Pulmonary artery endothelial cell (primary cell): ENCODE measurements around the gene LCAT. TPM values are rescaled to one million over a fixed set of nuclear protein-coding genes. Genes with fewer than 3 reads are reported as not detected.

Experiments
- DNase-seq: peaks from one replicate; pipeline ENCODE4 v3.0.0-alpha.2; 2011; ENCODE audit warnings: low read depth, low spot score
- total RNA-seq: library from RNA; depleted of rRNA; stranded (reverse); fragments of >200 nt; gene quantifications from 2 replicates; pipeline ENCODE4 v1.2.3, GENCODE V29; 2014

Gene LCAT
- total RNA-seq, 1 donor from 2014 or later, result 2.1 TPM

DNA sequence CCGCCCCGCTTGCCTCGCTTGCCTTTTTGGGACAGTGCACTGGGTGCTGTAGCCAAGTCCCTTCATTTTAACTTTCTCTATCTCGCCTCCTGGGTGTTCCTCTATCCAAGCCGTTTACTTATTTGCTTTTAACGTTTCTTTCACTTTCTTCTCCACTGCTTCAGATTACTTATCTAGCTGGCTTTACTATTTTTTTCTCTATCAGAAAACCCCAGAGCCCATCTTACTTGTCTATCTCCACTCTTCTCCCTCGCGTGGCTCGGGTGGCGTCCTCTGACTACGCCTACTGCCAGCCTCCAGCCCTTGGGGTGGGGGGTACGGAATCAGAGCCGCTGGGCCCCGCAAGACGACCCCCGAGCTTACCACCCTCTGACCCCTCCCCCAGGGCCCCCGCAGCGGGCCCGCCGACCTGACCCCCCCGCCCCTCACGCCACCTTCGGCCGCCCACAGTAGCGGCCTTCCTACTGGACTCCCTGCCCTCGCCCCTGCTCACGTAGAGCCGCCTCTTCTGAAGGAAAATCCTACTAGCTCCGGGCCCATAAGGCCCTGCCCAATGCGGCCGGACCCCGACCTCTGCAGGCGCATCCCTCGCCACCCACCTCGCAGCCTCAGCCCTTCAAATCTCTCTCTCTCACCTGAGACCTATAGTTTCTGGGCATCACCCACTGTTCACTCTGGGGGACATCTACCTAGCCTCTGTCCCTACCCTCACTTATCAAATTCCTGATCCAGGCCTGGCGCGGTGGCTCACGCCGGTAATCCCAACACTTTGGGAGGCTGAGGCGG, 25.5 kb upstream of the LCAT start:
- no peak for DNase-seq

DNA sequence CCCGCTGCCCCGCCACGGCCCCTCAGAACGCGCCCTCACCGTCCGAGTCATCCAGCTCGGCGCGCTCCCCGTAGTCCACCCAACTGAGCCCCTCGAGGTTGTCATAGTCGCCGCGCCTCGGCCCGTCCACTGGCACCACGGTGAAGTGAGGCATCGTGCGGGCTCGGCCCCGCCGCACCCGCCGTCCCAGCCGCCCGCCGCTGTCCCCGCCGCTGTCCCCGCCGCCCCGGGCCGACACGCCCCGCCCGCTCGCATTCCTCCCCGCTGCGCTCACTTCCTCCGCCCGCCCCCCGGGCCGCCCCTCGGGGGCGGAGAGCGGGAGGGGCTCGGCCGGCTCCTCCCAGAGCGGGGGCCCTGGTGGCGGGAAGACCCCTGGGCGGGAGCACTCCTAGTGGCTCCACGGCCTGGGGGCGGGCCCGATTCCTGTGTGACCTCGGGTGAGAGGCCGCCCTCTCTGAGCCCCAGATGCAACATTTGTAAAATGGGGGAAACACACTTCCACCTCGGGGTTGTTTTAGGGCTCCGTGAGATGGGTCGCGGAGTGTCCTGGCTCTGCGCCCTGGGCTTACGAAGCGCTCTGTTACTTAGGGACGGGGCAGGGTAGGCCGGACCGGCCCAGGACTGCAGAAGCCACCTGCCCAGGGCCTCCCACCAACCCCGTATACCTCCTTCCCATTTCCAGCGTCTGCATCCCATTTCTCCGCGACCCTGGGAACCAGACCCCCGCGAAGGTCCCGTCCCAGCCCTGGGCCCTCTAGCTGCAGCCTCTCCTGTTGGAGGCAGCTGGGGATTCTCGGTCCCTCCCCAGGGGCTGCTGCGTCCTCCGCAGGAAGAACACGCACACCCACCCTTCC, 24.7 kb upstream of the LCAT start, which contains the start of gene SLC12A4:
Gene SLC12A4 (minus strand): TSS at position 238 of the 854 bp plus-strand sequence. CDS start 84 bp downstream, at position 154.
- no peak for DNase-seq

DNA sequence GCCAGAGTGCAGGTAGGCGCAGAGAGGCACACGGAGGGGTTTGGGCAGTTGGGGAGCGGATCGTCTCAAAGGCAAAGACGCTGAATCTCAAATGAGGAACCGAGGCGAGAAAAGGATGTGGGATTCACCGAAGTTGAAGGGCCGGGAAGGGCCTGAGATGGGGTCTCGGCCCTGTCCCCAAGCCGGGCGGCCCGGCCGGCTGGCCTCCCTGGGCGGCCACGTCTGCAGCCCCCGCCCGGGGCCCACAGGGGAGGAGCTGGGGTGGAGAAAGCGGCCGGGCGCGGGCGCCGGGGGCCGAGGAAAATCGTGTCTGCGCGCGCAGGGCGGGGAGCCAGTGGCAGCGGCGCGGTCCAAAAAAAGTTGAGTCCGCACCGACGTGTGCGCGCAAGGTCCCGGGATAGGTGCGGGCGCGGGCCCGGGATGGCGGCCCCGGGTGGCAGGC, 24.1 kb upstream of the LCAT start:
- DNase-seq, result no peak

DNA sequence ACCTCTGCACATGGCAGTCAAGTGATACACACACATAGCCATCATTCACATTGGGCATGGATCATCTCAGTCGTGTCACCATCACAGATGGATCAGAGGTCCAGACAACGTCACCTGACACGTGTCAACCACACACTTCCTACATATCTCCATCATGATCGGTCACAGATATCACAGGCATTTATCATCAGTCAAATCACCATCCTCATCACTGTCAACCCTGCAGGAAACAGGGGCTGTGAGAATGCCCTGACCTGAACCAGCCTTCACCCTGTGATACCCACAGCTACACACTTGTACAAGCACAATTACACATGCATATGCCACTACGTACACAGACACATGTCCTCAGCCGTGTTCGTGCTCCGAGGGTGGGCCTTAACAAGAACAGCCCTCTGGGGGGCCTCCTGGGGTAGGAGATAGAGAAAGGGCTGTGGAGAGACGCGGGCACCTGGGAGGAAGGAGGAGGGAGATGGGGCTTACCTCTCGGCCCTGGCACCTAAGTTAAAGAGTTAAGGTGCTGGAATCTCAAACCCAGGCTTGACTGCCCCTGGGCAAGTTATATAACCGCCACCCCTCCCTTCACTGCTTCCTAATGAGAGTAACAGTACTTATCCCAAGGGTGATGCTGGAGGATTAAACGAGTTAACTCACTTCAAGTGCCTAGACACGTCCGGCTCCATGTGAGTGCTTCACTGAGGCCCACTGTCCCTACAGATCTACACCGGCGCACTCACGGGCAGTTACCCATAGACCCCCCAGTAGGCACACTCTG, 23.4 kb upstream of the LCAT start:
- DNase-seq, result no peak

DNA sequence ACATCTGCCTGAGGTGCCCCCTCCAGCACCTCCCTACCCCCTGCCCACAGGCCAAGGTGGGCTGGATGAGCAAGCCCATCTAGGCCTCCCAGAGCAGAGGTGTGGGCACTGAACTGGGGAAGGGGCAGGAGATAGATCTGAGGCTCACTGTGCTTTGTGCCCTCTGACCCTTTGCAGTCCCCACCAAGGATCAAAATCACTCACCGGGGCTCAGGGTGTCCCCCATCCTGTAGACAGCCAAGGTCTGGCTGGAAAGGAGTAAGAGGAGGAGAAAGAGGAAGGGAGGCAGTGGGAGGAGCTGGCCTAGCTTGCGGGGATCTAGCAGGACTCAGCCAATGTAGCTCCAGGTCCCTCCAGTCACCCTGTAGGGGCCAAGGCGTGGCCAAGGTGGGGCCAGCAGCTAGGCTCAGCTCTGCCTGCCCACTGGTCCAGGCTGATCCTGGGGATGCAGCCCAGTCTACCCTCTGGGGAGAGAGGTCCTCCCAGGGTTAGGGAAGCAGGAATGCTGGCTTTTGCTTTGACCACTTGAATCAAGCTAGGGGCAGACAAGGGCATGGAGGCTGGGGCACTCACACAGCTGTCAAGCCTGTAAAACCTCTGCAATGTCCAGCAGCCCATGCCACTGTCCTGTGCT, 22.7 kb upstream of the LCAT start:
- DNase-seq, result no peak

DNA sequence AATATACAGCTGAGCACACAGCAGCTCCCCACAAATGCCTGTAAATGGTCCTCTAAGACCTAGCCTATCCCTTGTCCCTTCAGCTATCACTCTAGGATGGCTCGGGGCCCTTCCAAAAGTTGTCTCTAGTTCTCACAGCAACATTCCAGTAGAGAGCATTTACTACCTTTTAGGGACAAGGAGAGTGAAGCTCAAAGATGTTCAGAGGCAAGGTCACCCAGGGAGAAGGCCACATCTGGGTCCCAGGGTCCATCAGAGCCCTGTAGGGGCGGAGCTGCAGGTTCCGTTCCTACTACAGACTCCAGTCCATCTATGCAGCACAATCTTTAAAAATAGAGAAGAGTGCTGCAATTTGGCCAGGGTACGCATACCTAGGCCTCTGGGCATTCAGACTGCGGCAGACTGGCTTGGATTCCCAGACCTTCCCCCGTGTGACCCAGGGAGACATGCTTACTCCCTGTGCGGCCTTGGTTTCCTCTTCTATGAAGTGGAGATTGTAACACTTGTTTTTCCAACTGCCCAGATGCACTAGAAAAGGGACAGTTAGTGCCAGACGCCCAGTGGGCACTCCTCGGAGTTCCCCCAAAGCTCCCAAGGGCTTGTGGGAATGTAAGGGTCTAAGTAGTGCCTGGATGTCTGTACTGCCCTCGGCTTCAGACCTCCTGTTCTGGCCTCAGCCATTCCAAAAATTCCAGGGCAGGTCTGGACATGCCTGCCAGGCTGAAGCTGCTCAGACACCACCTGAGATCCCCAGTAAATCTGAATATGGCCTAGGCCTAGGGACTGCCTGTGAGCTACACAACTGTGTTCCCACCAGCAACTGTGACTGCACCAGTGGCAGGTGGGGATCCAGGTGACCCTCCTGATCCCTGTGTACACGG, 22.0 kb upstream of the LCAT start:
- no peak for DNase-seq

DNA sequence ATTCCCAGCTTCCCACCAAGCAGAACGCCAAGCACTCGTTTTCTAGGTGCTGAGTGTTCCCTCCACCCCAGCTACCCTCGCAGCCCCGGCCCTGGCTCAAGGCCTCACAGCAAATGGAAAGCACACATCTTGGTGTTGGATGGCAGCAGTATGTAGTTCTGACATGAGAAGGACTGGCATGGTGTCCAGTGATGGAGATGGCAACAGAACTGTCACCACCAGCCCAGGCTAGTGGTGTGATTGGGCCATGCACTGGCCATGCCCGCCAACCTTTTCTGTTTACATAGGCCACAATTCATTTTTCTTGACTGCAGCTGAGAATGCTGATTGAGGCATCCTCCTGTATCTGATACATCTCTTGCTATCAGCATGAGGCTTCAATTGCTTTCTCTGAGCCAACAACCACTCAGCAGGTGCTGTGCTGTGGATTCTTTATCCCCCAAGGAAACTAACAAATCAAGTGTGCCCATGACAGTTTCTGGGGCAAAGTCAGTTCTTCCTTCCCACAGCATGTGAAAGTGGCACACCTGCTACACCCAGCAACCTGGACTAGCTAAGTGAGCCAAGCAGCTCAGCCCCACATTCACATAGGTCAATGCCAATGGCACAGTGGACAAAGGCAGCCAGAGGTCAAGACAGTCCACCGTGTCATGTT, 20.7 kb upstream of the LCAT start:
- no peak for DNase-seq

DNA sequence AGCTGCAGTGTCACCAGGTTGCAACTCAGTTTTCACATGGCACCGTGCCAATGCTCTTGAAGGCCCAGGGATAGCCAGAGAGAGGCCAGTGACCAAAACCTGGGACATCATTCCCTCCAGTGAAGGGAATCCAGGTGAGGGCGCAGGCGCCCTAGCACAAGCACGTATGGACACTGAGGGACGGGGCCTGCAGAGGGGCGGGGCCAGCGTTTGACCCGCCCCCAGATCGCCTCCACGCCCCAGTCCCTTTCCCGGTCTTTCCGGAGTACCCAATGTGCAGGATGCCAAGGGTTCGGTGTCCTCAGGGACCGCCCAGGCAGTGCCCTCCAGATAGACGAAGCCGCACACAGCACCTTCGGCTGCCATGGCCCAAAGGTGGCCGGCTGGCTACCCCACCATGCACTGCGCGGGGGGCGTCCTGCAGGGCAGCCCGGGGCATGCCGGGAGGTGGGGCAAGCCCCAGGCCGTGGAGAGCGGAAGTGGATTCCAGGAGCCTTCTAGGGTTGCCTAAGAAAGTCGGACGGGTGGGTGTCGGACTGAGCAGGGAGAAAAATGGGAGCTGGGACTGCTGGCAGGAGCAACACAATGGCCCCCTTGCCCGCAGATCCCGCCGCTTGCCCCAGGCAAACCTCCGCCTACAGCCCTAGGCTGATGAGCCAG, 19.9 kb upstream of the LCAT start:
- no peak for DNase-seq

DNA sequence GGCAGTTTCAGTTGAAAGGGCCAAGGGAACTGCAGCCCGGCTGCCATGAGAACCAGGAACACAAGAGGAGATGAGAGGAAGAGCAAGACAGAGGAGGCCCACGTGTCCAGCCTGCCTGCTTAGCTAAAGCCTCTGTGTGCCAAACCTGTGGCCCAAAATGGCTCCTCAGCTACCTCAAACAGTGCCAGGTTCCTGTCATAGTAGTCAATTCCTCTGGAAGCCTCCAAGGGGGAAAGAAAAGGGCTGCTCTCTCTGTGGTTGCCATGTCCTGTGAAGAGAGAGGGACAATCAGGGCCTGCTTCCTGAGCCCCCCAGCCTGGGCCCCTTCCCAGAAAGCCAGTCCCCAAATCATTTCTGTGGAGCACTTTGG, 19.4 kb upstream of the LCAT start:
- DNase-seq, result no peak

DNA sequence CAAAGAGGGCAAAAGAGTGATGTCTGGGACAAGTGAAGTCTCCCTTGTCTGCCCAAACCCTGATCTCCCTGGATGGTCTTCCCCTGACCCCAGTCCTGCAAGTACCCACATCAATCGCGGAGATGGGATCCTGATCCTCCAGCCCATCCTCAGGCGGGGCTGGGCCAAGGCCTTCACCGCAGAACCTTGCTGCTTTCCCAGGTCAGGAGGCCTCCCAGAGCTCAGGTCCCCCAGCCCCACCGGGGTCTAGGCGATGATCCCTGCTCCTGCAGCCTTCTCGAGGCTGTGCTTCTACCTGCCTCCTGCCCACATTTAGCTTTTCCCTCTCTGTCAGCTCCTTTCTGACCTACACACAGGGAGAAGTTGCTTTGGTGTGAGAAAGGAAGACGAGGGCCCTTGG, 18.2 kb upstream of the LCAT start:
- no peak for DNase-seq

DNA sequence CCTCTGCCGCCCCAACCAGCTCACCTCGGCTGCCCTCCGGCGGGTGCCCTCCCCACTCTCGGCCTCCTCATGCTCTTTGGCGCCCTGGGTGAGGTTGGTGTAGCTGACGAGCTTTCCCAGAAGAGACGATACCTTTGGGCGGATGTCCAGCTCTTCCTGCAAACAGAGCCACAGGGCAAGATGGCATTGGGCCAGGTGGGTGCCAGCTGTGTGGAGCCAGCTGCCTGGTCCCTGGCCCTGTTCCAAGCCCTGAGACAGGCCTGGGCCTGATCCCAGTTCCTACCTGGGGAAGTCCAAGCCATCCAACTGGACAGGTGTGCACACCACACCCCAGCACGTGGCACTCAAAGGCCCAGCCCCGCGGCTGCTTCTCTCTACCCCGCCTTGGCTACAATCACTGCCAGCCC, 17.6 kb upstream of the LCAT start:
- no peak for DNase-seq

DNA sequence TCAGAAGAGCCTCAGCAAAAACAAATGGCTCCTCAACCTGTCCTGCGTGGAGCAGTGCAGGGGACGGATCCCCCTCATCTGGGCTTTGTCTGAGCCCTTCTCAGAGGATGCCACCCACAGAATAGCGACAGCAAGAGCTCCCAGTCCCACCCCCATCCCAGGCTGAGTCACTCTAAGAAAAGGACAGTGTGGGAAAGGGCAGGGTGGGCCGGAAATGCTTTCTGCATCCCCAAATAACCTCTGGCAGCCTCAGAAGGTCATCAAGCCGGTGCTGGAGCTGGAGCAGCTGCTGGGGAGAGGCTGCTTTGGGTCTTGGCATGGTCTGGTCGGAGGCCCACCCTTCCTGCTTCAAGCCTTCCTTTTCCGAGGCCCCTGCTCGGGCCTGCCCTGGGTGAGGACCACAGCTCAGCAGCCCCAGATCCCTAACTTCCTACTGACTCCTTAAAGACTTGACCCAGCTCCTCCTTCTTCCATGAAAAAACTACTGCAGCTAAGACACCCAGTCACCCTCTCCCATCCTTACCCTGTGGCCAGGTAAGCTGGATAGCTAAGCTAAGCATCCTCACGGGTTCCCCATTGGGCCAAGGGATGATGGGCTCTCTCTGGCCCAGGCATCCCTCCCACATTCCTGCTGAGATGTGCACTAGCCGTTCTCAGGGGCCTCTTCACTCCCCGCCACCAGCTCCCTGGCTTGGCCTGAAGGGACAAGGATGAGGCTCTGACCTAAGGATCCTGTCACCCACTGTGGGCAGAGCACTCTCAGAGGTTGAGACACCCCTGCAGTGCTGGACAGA, 15.8 kb upstream of the LCAT start:
- no peak for DNase-seq

DNA sequence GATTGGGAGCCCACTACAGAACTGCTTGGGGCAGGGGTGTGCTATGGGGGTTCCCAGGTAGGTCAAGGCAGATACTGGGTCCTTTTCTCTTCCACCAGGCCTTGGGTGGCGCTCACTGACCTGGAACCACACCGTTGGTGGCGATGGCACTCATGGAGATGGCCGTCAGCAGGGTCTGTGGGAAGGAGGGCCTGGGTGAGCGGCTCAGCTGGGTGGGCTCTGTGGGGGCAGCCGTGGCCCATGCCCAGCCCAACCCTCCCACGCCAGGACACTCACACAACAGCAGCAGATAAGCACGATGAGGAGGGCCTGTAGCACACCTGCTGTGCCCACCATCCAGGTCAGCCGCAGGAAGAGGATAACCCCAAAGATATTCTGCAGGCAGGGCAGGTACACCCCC, 13.7 kb upstream of the LCAT start:
- DNase-seq, result no peak

DNA sequence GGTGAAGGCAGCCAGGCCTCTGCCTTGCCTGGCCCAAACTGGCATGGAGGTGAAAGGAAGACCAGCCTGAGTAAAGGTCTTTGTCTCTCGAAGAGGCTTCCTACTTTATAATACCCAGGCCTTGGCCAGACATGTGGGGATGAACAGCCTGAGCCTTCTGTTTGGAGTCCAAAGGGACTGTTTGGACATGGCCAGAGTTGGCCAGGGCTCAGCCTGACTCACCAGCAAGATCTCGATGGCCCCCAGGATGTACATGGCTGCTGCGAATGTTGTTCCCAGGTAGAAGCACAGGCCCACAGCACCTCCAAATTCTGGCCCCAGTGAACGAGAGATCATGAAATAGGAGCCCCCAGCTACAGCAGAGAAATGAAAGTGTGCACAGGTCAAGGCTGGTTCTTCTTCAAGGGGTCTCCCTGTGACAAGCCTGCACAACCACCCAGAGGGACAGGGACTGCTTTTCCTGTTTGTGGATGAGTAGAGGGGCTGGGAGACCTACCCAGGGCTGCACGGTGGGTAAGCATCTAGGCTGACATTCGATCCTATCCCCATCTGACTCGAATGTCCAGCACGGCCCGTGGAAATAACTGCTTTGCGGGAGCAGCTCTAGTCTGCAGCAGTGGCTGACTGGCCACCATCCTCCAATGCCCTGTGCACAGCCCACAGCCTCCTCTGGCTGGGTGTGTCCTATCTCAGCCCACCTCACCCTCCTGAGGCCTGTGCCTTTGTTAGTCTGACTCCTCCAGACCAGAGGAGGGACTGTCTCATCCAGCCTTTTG, 10.7 kb upstream of the LCAT start:
- no peak for DNase-seq

DNA sequence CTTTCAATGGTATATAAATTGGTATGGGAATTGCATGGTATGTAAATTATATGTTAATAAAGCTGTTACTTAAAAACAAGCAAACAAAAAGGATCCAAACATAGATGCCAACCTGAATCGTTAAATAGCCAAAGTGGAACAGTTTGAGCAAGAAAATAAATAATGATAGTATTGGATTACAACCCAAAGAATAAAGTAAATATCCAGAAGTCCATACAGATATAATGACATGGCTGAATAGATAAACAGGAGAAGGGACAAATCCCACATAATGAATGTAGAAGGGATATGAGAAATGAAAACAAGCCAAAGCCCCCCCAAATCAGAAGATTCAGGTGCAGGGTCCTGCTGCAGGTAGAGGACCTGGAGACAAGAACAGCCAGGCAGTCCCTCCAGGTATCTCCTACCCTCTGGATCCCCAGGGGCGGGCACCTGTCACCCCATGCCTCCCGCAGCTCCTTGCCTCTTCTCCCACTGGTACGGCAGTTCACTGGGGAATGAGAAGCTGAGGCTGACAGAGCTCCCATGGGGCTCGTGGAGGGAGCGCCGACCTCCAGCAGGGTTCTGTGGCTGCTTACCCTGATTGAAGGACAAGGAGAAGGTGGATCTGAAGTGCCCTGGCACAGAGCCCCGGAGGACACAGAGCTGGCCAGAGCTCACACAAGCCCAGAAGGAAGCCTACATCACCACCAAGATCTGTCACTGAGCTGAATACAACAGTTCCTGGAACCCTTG, 9.9 kb upstream of the LCAT start:
- DNase-seq, result no peak

DNA sequence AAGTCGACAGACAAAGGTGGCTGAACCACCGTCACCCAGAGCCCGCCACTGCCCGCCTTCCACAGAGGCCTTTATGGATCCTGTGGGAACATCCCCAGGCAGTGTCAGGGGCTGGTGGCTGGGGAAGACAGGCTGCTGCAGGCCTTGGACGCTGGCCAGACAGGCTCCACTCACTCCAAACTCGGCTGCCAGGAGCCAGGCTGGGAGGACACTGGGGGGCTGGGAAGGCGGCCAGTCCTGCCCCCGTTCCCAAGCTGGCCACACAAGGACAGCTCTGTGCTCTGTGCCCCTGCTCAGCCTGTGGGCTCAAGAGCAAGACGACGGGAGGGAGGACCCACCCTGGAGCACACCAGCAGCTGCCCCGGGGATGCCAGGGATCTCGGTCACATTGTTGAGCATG, 7.6 kb upstream of the LCAT start:
- DNase-seq, result no peak

DNA sequence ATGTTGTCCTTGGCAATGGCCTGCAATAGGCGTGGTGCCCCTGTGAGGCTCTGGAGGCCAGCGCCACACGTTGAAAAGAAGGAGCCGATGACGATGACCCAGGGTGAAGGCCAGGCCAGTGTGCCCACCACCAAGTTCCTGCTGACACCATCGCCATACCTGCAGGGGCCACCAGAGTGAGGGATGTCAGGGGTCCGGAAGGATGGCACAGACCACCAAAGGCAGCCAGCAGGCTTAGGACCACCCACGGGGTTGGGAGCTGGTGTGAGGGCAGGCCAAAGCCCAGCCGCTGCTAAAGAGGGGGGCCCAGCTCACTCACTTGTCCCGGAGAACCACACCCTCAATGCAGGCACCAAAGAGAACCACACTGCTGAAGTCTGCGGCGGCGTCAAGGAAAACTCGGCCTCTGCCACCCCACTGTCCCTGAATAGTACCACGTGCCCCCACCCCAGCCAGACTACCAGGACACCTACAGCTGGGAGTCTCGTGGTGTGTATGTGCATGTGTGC, 6.5 kb upstream of the LCAT start:
- no peak for DNase-seq
